ENCODE results near the gene MICAL3. TPM values are rescaled to one million over a fixed set of nuclear protein-coding genes. Genes with fewer than 3 reads are reported as not detected.
"Not testable (repeated sequence)": the region's sequence is repeated elsewhere in the genome, so short reads cannot be mapped to it uniquely, and the experiment has no call there.

Gene MICAL3
- polyA plus RNA-seq, 2 of the 4 experiments (the other 2 are of a cell fraction), result 20.5 to 30.1 TPM

DNA sequence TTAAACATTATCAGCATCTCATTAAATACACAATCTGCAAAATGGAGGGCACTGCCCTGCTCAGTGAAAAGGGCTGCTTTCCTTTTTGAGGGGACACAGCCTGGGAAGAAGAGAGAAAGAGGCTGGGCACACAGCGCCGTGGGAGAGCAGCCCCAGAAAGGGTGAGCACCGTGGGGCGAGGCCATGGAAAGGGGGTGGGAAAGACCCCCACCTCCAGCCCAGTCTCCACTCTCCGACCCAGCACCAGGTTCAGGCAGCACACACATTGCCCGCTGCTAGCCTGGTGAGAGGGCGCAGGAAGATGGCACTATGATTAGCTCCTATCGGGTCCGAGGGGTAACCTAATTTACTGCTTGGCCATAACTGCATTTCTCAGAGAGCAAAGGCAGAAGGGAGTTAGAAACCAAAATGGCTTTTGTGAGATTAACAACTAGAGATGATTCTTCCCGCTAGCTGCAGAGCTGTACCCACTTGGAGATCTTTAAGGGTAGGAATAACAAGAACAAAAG is 146.1 kb downstream of the MICAL3 start:
- ChIA-PET CTCF (no interaction called here), POLR2A (no interaction called here)
- Histone ChIP-seq H3K4me2 (no peak overlapping the region), H3K9me3 (no peaks in the 10 kb centered on the region), H3K4me1 (no peaks in the 10 kb centered on the region), H3K27ac (no peak overlapping the region), H3K4me3 (no peak overlapping the region)
- no peak for DNase-seq (ENCODE audit: low read depth in 1 of 2, low spot score in 1 of 2)
- WGBS (ENCODE audit: missing lambda C conversion rate), result 98% methylated on average over 10 of the region's 10 CpGs
- TF ChIP-seq ZSCAN20 (CRISPR knock-in tag; IDR thresholded peaks at IDR 0.05), result no peak
- no peak for TF ChIP-seq FOSB (CRISPR knock-in tag; IDR thresholded peaks at IDR 0.05)
- no peak for TF ChIP-seq HOXA7 (CRISPR knock-in tag; IDR thresholded peaks at IDR 0.05)
- no peak for TF ChIP-seq TFCP2L1 (CRISPR knock-in tag; IDR thresholded peaks at IDR 0.05)
- no peak for TF ChIP-seq ESRRA (IDR thresholded peaks at IDR 0.05; ENCODE audit: borderline replicate concordance, low read length)
- no peak for TF ChIP-seq HOXB13 (CRISPR knock-in tag; IDR thresholded peaks at IDR 0.05; ENCODE audit: low read depth)
- no peak for TF ChIP-seq CHD2 (IDR thresholded peaks at IDR 0.05; ENCODE audit: low read length, partially characterized antibody)
- no peak for TF ChIP-seq ZNF302 (CRISPR knock-in tag; IDR thresholded peaks at IDR 0.05)
- no peak for TF ChIP-seq CBX2 (IDR thresholded peaks at IDR 0.05; ENCODE audit: borderline replicate concordance, low read depth)
- no peak for TF ChIP-seq FOSL2 (IDR thresholded peaks at IDR 0.05)
- no peak for TF ChIP-seq FOSL2 (CRISPR knock-in tag; IDR thresholded peaks at IDR 0.05)
- TF ChIP-seq RNF2 (IDR thresholded peaks at IDR 0.05; ENCODE audit: borderline replicate concordance, low read depth), result no peak
- no peak for TF ChIP-seq RCOR1 (IDR thresholded peaks at IDR 0.05; ENCODE audit: low read depth, low read length)
- no peak for TF ChIP-seq POLR2AphosphoS2 (conservative IDR thresholded peaks at IDR 0.05; ENCODE audit: low read length)
- no peak for TF ChIP-seq MAX (IDR thresholded peaks at IDR 0.05)
- TF ChIP-seq E2F6 (IDR thresholded peaks at IDR 0.05; ENCODE audit: borderline replicate concordance, low read depth), result no peak
- TF ChIP-seq MAFK (IDR thresholded peaks at IDR 0.05; ENCODE audit: partially characterized antibody), result no peak
- no peak for TF ChIP-seq FOXS1 (CRISPR knock-in tag; IDR thresholded peaks at IDR 0.05)
- no peak for TF ChIP-seq JUNB (IDR thresholded peaks at IDR 0.05)
- TF ChIP-seq ELK1 (IDR thresholded peaks at IDR 0.05; ENCODE audit: low read depth, low read length), result no peak
- no peak for ATAC-seq
- FAIRE-seq, result no peak

DNA sequence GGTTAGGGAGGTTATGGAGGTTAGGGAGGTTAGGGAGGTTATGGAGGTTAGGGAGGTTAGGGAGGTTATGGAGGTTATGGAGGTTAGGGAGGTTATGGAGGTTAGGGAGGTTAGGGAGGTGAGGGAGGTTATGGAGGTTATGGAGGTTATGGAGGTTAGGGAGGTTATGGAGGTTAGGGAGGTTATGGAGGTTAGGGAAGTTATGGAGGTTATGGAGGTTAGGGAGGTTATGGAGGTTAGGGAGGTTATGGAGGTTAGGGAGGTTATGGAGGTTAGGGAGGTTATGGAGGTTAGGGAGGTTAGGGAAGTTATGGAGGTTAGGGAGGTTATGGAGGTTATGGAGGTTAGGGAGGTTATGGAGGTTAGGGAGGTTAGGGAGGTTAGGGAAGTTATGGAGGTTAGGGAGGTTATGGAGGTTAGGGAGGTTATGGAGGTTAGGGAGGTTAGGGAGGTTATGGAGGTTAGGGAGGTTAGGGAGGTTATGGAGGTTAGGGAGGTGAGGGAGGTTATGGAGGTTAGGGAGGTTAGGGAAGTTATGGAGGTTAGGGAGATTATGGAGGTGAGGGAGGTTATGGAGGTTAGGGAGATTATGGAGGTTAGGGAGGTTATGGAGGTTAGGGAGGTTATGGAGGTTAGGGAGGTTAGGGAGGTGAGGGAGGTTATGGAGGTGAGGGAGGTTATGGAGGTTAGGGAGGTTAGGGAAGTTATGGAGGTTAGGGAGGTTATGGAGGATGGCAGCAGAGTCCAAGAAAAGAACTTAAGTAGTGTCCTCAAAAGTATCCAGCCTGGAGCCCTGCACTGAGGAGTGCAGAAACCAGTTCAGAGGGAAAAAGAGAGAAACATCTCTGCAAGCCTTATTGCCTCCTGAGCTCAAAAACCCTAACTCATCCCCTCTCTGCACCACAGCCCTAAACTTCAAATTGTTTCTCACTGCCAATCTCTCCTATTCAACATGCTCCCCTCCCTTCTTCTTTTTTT is 147.2 kb downstream of the MICAL3 start:
- POLR2A ChIA-PET; FAIRE-seq; H3K4me2 ChIP-seq; ATAC-seq; DNase-seq (ENCODE audit: low read depth in 1 of 2, low spot score in 1 of 2); H3K9me3 ChIP-seq; H3K27ac ChIP-seq; H3K4me1 ChIP-seq; H3K4me3 ChIP-seq: not testable (repeated sequence)
- CTCF ChIA-PET, result interaction anchor here (0.5 to 0.8 kb wide), 2 partner anchors 33 to 291 kb away, joined by 3 read pairs; no protein-coding TSS in a partner anchor

DNA sequence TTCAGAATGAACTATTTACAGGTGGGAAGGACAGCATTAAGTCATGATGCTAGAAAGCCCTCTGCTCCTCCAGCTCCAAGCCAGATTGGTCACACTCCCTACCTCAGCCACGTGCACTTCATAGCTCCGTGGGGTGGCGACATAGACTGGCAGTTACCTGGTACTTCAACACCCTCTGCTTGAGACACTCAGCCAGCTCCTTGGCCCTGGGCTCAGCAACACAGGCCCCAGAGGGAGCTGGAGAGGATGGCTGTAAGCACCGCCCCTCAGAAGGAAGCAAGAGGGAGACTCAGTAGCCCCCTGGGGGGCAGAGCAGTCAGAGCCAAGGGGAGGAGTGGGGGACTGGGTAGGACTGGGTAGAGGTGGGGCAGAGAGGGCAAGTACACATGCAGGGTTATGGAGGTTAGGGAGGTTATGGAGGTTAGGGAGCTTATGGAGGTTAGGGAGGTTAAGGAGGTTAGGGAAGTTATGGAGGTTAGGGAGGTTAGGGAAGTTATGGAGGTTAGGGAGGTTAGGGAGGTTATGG is 148.0 kb downstream of the MICAL3 start:
- Histone ChIP-seq H3K4me3 (no peak overlapping the region), H3K4me1 (no peaks in the 10 kb centered on the region), H3K9me3 (no peaks in the 10 kb centered on the region), H3K4me2 (no peak overlapping the region), H3K27ac (no peak overlapping the region)
- POLR2A ChIA-PET, result no interaction called here
- TF ChIP-seq CBX8 (IDR thresholded peaks at IDR 0.05), result no peak
- no peak for TF ChIP-seq HOXB5 (CRISPR knock-in tag; IDR thresholded peaks at IDR 0.05)
- no peak for TF ChIP-seq HDAC2 (IDR thresholded peaks at IDR 0.05)
- no peak for TF ChIP-seq KDM5A (IDR thresholded peaks at IDR 0.05)
- TF ChIP-seq RNF2 (IDR thresholded peaks at IDR 0.05; ENCODE audit: borderline replicate concordance, low read depth), result no peak
- TF ChIP-seq HOXA7 (CRISPR knock-in tag; IDR thresholded peaks at IDR 0.05), result no peak
- no peak for TF ChIP-seq NFE2L2 (conservative IDR thresholded peaks at IDR 0.05; ENCODE audit: low read length)
- no peak for TF ChIP-seq RARB (CRISPR knock-in tag; IDR thresholded peaks at IDR 0.05)
- TF ChIP-seq HEYL (CRISPR knock-in tag; IDR thresholded peaks at IDR 0.05), result no peak
- no peak for TF ChIP-seq ATOH8 (CRISPR knock-in tag; IDR thresholded peaks at IDR 0.05; ENCODE audit: low read depth)
- TF ChIP-seq MAX (IDR thresholded peaks at IDR 0.05), result no peak
- no peak for TF ChIP-seq PHF8 (IDR thresholded peaks at IDR 0.05; ENCODE audit: borderline replicate concordance, low read depth)
- no peak for DNase-seq (ENCODE audit: low read depth in 1 of 2, low spot score in 1 of 2)
- CTCF ChIA-PET, result interaction anchor here (0.5 to 1.2 kb wide), 4 partner anchors 34 to 291 kb away, joined by 3 to 4 read pairs (median 3); no protein-coding TSS in a partner anchor
- peak; percentile 40 to 54; a peak in 5 of 6 replicates for ATAC-seq
- no peak for FAIRE-seq
- WGBS (ENCODE audit: missing lambda C conversion rate), result 100% methylated on average over 1 of the region's 4 CpGs
